HG02973 (cell line): ENCODE measurements around the gene C17orf75.

Experiments
- ATAC-seq: cut with Tn5 transposase; IDR thresholded peaks from one replicate; pipeline ENCODE4 v1.9.1; 2021; ENCODE audit warnings: moderate library complexity; ENCODE audit not compliant: unreplicated experiment

The C17orf75 gene

DNA sequence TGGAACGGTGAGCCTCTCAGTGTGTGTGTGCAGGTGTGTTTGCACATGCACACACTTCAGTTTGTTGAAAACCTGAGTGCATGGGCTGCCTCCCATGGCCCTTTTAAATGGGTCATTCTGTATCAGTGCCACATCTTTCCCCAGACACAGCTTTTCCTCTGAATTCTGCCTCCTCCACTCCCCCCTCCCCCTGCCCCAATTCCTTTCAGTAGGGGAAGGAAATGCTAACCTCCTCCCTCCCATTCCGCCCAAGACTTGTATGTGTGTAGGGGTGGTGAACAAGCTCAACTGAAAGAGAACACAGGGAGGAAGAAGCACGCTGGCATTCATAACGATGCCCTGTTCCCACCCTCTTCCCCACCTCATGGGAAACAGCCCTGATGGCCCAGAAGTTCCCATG is 34.3 kb downstream of the C17orf75 start:
- no peak for ATAC-seq

DNA sequence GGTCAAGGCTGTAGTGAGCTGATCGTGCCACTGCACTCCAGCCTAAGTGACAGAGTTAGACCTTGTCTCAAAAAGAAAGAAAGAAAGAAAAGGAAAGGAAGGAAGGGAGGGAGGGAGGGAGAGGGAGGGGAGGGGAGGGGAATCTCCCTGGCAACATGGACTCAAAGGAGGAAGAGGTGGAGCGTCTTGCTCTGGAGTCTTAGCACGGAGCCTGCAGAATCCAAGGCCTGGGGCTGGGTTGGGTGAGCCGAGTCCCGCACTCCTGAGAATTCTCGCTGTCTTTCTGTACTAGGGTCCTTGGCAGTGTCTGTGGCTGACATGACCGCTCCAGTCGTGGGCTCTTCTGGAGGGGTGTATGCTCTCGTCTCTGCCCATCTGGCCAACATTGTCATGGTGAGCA is 36.9 kb downstream of the C17orf75 start:
- ATAC-seq, result no peak

DNA sequence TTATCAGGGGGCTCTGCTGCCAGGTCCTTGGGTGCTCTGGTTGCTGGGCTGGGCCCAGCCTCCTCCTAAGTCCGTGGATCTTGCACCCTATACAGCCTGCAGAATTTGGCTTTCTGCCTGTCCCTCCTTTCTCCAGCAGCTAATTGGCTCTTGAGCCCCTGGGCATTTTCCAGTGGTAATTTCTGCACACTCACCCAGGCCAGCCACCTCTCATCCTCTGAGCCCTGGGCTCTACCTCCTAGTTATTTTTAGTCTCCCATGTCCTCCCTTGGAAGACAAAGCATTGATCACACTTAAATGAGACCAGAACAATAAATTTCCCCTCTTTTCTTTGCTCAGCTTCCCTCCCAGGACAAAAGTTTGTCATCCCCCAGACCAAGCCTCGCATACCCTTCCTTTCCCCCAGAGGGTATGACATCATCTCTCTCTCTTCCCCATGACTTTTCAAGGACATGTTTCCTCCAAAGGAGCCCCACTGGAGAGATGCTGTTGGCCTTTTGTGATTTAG is 38.1 kb downstream of the C17orf75 start:
- ATAC-seq, result no peak

DNA sequence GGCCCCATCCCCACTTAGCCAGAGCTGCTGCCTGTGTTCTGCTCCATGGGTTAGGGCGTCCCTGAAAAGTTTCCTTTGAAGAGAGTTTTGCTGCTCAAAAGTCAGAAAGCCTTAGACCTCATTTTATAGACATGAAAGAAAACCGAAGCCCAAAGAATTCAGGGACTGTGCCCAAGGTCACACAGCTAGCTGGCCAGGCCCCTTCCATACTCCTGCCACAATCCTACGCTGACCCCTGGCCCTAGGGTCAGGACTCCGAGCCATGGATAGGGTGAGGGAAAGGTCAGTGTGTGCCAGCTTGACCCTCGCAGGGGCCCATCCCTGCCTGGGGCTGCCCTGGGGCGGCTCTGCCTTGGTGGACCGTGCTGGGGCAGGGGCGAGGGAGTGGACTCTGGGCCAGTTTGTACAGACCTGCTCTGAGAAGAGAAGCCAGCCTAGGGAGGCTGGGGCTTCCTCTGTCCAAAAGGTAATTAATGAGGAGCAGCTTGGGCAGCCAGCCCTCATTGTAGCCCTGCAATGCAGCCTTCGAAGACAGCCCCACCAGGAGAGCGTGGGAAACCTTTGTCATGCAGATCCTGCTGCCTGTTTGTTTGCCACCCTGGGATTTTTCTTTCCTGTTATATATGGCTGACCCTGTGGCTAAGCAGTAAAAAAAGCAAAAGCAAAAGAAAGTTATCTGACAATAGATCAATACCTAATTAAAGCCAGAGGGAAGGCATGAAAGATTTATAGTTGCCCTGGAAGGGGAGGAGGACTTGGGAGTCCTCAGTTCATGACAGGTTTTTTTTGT is 38.9 kb downstream of the C17orf75 start:
- no peak for ATAC-seq

DNA sequence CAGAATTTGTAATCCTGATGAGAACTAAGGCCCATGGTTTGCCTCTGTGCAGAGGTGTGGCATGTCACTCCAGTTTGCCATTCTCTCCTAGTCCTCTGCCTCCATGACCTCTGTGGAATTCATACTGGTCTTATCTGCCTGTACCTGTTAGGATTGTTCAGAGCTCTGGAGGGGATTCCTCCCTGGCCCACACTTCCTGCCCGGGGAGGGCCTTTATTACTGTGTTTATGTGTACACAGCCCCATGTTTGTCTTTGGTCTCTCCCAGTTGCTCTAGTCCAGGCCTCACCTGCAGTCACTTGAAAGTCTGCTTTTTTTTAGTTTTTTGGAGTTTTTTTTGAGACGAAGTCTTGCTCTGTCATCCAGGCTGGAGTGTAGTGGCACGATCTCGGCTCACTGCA is 39.9 kb downstream of the C17orf75 start:
- ATAC-seq, result no peak

DNA sequence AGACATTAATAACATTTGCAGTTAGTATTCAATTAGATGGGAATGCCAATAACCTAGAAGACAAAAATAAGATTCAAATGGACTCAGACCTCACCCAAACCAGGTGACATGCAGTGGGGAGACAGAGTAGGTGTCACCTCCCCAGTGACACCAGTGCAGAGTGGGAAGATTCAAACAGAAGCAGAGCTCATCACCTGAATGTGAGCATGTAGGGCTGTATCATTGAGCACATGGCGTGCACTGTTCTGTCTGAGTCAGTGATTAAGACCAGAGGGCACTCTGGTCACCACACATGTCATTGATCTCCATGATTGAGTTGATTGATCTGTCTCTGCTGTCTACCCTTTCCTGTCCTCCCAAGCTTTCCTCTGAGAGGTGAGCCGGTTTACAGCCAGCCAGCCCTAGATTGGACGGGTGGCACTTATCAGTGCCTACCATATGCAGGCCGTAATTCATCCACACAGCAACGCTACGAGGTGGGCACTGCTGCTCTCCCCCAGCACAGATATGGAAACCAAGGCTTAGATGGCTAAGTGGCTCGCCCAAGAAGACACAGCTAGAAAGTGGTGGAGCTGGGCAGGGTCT is 42.3 kb downstream of the C17orf75 start:
- ATAC-seq, result no peak

DNA sequence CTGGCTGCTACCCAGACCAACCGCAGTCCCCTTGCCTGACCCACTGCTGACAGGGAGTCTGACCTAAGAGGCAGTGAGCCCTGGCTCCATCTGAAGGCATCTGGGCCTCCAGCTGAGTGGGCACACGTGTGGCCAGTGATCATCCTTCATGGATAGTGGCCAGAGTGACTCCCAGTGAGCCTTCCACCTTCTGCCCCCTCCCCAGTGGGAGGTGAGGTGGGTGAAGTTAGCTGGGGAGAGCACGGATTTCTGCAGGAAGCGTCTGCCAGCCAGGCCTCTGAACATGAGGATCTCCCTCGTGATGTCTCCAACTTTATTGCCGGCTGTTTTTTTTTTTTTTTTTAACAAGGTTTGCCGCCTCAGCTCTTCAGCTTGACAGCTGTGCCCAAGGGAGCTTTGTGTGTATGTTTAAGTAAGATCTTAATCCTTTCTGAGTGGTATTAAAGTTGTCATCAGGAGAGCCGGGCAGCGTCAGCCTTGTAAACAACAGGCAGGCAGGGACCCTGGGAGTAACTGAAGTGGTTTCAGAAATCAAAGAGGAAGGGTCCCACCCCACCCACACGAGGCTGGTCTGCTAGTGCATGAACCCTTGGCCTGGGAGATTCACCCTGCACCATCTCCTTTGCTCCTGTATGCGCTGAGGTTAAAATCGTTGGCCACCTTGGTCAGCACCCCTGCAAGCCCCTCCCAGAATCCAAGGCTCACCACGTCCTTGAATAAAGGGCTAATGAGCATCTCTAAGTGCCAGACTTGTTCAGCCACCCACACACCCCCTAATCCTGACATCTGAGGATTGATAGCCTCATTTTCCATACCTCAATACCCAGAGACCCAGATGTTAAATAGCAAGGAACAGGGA is 43.0 kb downstream of the C17orf75 start:
- no peak for ATAC-seq

DNA sequence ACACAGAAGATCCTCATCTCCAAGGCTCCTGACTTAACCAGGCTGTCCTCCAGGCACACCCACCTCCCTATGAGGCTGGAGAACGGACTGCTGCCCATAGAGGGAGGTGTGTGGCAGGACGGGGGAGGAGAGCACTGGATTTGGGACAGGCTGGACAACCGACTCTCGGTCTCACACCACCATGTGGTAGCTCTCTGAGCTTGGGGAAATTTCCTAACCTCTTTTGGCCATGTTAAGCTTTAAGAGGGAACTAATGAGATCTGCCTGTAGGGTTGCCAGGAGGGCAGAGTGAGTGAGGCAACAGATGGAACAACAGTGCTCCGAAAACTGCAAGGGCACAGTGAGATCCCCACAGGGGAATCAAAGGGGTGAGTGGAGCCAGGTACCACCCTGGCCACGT is 43.7 kb downstream of the C17orf75 start:
- no peak for ATAC-seq

DNA sequence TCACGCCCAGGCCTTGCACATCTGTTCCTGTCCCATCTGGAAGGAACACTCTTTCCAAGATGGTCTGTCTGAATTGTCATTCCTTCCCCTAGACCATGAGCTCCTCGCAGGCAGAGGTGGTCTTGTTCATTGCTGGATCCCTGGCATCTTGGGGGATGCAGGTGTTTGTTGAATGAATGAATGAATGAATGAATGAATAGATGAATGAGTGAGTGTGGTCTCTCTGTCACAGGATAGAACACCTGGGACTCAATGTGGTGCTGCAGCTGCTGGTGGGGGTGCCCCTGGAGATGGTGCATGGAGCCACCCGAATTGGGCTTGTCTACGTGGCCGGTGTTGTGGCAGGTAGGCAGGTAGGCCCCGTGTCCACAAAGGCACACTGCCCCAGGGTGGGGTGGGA is 44.1 kb downstream of the C17orf75 start:
- ATAC-seq, result no peak

DNA sequence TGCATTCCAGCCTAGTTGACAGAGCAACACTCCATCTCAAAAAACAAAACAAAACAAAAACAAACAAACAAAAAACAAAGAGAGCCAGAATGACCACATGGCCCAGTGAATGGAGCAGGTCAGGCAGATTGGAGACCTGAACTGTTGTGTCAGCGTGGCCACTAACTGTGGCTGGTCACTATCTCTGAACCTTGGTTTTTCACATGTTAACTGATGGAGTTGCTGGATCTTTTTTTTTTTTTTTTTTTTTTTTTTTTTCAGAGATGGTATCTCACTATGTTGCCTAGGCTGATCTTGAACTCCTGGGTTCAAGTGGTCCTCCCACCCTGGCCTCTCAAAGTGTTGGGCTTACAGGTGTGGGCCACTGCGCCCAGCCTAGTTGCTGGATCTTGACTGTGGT is 44.5 kb downstream of the C17orf75 start:
- no peak for ATAC-seq

DNA sequence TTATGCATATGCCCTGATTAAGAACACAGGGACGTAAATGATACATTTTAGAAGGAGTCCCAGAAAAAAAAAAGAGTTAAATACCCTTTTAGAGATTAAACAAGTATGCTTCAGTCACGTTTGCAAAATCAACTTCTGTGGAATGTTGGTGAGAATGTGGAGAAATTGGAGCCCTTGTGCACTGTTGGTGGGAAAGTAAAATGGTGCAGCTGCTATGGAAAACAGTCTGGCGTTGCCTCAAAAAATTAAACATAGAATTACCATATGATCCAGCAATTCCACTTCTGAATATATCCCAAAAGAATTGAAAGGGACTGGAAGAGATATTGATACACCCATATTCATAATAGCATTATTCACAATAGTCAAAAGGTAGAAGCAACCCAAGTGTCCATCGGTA is 49.9 kb downstream of the C17orf75 start:
- no peak for ATAC-seq

DNA sequence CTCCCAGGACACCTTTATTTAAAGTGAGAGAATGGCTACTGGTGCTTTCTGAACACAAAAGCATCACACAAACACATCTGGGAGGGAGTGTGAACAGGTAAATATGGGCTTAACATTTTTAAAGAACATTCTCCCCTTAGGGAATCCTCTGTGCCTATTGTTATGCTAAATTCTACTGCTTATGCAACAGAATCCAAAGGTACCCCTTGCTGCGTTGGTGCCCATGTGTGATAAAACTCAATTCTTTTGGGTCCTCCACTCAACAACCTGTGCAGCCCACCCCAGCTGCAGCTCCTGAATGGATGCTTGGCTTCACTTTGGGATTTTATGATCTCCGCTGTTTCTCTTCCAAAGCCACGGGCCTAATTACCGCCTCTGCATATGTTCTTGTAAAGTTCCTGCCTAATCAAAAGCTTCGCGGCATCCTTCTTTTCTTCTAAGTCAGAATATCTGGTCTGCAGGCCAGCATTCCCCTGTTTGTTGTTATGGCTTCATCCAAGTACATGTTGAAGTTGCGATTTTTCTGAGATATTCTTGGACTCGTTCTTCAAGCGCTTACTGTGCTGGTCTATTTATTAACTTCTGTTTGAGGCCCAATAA is 52.4 kb downstream of the C17orf75 start:
- no peak for ATAC-seq

DNA sequence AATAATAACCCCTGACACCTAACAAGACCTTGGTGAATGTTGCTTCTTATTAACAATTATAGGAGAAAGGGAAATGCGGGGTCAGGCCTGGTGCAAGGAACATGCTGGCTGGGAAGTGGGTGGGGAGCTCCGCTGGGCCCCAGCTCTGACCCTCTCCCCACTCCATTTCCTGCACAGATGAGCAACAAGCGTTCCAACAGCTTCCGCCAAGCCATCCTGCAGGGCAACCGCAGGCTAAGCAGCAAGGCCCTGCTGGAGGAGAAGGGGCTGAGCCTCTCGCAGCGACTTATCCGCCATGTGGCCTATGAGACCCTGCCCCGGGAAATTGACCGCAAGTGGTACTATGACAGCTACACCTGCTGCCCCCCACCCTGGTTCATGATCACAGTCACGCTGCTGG is 53.4 kb downstream of the C17orf75 start:
- ATAC-seq, result no peak

DNA sequence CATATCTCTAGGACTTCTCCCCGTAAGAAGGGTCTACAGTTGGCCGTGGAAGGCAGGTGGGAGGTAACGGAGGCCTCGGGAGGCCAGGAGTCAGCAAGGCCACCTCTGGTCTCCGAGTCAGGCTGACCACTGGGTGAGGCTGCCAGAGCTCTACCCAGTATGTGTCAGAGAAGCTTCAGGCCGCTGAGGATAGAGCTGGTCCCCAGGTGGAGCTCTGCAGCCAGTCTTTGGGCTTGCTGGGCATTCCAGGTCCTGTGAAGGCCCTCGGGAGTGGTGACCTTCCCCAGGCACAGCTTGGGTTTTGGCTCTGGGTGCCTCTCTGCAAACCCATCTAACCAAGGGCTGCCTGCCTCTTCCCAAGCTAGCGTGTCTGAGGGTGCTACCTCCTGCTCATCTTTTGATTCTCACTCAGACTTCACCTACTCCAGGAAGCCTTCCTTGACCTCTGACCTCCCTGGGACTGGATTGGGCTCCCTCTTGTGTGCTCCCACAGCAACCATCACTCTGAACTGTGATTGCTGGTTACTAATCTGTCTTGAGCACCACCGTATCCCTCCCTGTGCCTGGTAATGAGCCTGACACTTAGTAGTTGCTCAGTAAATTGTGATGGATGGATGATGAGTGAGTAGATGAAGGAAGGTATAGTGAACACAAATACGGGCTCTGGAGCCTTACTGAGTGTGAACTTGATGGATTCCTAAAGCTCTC is 54.0 kb downstream of the C17orf75 start:
- ATAC-seq, result no peak

DNA sequence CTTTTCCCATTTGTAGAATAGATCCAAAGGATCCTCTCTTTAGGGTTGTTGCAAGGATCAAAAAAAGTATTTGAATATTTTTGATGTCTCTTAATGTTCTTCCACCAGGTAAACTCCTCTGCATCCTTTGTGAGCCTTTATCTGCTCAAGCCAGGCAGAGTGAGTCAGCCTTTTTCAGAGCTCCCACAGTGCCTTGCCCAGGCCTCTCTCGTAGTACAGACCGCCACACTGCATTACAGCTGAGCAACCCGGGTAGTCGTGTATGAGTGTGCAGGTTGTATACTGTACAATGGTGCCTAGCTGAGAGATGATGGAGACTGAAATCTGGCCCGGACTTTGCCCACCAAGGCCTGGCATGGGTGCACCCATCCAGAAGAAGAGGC is 55.5 kb downstream of the C17orf75 start:
- no peak for ATAC-seq

DNA sequence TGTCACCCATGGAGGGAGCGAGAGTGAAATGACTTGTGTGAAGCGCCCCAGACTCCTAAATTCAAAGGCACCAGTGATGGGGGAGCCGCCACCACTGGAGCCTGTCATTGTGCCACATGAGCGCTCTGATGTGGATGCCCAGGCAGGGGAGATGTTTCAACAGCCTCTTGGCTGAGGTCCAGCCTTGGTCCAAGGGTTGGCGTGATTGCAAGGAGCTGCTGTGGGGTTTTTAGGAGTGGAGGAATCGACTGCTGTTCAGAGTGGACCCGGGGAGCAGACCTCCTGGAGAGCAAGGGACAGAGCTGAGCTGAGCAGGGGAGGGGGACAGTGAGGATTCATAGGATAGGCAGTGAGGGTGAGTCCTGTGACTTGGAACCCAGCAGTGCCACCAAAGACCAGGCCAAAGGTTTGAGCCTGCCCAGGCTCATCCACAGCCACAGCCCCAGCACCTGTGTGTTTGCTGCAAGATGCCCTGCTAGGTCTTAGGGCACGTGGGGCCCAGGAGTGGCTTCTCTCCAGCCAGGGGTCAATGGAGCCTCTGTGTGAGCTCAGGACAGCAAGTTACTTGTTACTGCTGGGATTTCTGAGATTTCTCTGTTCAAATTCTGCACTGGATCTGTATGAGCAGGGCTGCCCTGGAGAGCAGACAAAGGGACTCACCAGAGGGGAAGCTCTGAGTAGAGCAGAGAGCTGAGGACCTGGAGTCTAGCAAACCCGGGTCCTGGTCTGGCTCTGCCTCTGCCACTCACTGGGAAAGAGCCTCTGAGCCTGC is 56.0 kb downstream of the C17orf75 start:
- no peak for ATAC-seq

DNA sequence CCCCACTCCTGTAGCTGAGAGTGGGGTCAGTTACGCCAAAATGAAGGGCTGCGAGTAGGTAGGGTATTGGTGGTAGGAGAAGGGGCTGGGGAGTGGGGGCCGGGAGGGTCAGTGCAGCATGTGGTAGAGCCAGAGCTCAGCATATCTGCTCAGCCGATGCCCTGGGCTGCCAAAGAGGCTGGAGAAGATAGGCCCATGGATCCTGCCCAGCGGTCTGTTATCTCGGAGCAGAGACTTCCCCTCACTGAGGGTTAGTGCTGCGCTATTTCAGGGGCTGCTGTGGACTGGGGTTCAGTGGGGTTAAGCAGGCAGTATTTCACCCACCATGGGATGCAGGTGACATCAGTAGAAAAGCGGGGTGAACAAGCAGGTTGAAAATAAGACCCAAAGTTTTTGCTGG is 56.7 kb downstream of the C17orf75 start:
- no peak for ATAC-seq

DNA sequence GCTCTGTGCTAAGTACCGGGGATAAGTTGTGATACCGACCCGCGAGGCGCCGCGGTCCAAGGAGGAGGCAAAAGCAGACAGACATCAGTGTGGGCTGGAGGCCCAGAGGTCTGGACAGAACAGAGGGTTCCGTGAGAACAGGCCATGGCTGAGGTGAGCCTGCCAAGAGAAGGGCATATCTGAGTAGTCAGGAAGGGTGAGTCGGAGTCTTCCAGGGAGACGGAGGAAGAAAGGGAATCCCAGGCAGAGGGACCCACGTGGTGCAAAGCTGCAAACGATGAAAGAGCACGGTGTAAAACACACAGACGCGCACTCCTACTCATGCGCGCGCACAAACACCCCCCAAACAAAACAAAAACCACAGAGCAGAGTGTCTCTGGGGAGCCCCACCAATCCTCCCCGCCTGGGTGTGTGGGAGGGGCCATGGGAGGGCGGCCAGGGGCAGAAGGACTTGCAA is 58.2 kb downstream of the C17orf75 start:
- no peak for ATAC-seq

DNA sequence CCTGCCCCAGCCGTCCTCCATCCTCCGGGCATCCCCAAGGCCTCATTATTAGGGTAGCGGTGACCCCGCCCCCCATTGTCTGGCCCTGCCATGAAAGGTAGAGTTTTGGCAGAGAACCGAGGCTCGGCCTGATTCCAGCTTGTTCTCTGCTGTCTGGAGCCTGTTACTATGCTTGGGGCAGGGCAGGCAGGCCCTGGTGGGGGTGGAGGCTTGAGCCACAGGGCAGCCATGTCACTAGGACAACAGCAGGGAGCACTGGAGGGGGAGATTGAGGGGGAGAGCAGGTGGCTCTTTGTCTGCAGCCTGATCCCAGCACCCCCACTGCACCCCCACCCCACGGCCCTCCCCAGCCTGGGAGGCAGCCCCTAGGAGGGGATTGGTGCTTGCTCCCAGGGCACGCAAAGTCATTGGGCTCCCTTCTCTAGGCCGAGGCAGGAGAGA is 60.9 kb downstream of the C17orf75 start:
- ATAC-seq, result no peak
